Caco-2 (cell line): ENCODE measurements around the gene STRAP. TPM values are rescaled to one million over a fixed set of nuclear protein-coding genes. Genes with fewer than 3 reads are reported as not detected.

ENCODE experiments used
- BruUV-seq: library from RNA; stranded (reverse); fragments of 400-500 nt; replicated peaks from 2 replicates; lab custom pipeline; 2021; lab: Mats Ljungman, UMichigan
- CTCF ChIA-PET: fragments of 300-600 bp; sonication (Branson Sonifier 250); formaldehyde crosslinking; loops from one replicate; lab custom pipeline; 2022; ENCODE audit warnings: antibody characterized with exemption; lab: Charles Lee
- POLR2A ChIA-PET: fragments of 300-600 bp; sonication (Branson Sonifier 250); formaldehyde crosslinking; loops from one replicate; lab custom pipeline; 2022; ENCODE audit warnings: antibody characterized with exemption; lab: Charles Lee
- DNase-seq, 2 experiments: peaks; one replicate each; pipeline versions ENCODE4 v3.0.0 to v3.0.0-alpha.2; 2020 to 2022
- H3K27me3 ChIP-seq: replicated peaks from 2 replicates; pipeline ENCODE4 v1.6.0; 2011; ENCODE audit warnings: low read length; ENCODE audit not compliant: control insufficient read depth, insufficient read depth
- H3K36me3 ChIP-seq: 2 replicates; pipeline ENCODE4 v1.5.1; 2011; ENCODE audit warnings: low read length; ENCODE audit not compliant: control insufficient read depth, insufficient read depth
- H3K4me1 ChIP-seq: fragments of 250-450 bp; sonication (Bioruptor Pico); 2 replicates; pipeline ENCODE4 v1.5.1; 2020; ENCODE audit warnings: mild to moderate bottlenecking
- H3K4me3 ChIP-seq: 2 replicates; pipeline ENCODE4 v1.5.1; 2011; ENCODE audit warnings: low read depth, mild to moderate bottlenecking, control low read depth, low read length
- H3K9me3 ChIP-seq: fragments of 250-450 bp; sonication (Bioruptor Pico); 2 replicates; pipeline ENCODE4 v1.5.1; 2020; ENCODE audit warnings: mild to moderate bottlenecking, moderate library complexity
- H3K27ac Mint-ChIP-seq: one replicate; pipeline ENCODE4 v1.8.0; 2022; ENCODE audit warnings: mixed read lengths; ENCODE audit not compliant: unreplicated experiment
- H3K27me3 Mint-ChIP-seq: one replicate; pipeline ENCODE4 v1.8.0; 2022; ENCODE audit warnings: mixed read lengths; ENCODE audit not compliant: insufficient read depth, unreplicated experiment
- H3K36me3 Mint-ChIP-seq: one replicate; pipeline ENCODE4 v1.8.0; 2022; ENCODE audit warnings: mild to moderate bottlenecking, mixed read lengths; ENCODE audit not compliant: insufficient read depth, unreplicated experiment
- H3K4me1 Mint-ChIP-seq: one replicate; pipeline ENCODE4 v1.8.0; 2022; ENCODE audit warnings: low read depth, mixed read lengths; ENCODE audit not compliant: unreplicated experiment
- H3K4me3 Mint-ChIP-seq: one replicate; pipeline ENCODE4 v1.8.0; 2022; ENCODE audit warnings: mild to moderate bottlenecking, moderate library complexity, mixed read lengths; ENCODE audit not compliant: unreplicated experiment
- H3K9me3 Mint-ChIP-seq: one replicate; pipeline ENCODE4 v1.8.0; 2022; ENCODE audit warnings: mixed read lengths; ENCODE audit not compliant: unreplicated experiment
- intact Hi-C: fragments of 100-400 bp; cut with micrococcal nuclease; formaldehyde crosslinking; loops from one replicate; pipeline ENCODE4 v1.10.0; 2022; ENCODE audit not compliant: unreplicated experiment
- total RNA-seq: library from RNA; stranded (reverse); gene quantifications from 2 replicates; pipeline ENCODE4 v1.2.3, GENCODE V29; 2022
- TF ChIP-seq, protein P1 (sequence below), 2 experiments: fragments of 200-600 bp in 1 of 2; IDR thresholded peaks; 1 replicate in 1 of 2; 2 replicates in 1 of 2; pipeline versions ENCODE4 v1.5.1 to v1.8.0; 2011 to 2022; ENCODE audit warnings: antibody characterized with exemption in 1 of 2, control low read depth in 1 of 2, inconsistent platforms in 1 of 2, low read depth in 1 of 2, low read length in 1 of 2, mild to moderate bottlenecking in 1 of 2, moderate library complexity in 1 of 2; ENCODE audit not compliant: insufficient read depth in 1 of 2, severe bottlenecking in 1 of 2, unreplicated experiment in 1 of 2

Gene STRAP
- total RNA-seq, 1 experiment from 2014 or later = 246 TPM

DNA sequence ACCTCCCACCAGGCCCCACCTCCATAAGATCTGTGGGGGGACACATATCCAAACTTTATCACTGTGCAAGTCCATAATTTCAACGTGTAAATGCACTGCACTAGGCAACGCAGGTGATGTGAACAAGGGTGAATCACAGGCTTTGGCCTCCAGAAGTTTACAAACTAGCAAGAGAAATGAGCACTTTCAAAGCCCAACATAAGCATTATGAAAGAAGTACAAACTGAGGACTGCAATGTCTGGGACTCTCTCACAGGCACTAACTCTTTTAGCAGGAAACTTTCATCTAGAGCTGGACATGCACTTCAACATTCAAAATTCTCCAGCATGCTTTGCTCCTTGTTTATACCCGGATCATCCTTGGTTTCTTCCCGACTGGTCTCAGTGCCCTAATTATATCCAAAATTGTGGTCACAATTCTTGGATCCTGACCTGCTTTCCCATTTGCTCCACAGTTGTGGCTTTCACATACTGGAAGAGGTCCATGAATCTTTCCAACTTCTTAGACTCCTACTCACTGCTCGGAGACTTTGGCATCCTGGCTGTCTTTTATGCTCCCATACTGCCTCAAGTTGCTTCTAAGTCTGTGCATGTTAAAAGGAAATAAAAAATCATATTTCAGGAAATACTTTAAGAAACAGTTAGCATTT is 44.9 kb upstream of the STRAP start:
- POLR2A ChIA-PET = no interaction called here
- Histone ChIP-seq H3K4me1 (no peaks in the 10 kb centered on the region), H3K4me3 (no peak overlapping the region), H3K27me3 (no peaks in the 10 kb centered on the region), H3K9me3 (peaks cover 6% of the 10 kb centered on the region; the same call in 1 of the 2 replicates), H3K36me3 (no peaks in the 10 kb centered on the region)
- Mint-ChIP-seq H3K9me3 (no peaks in the 10 kb centered on the region), H3K4me3 (no peak overlapping the region), H3K27me3 (peaks cover 9% of the 10 kb centered on the region), H3K36me3 (no peaks in the 10 kb centered on the region), H3K27ac (no peak overlapping the region), H3K4me1 (no peaks in the 10 kb centered on the region)
- intact Hi-C loops = no loop called here
- no peak for DNase-seq
- CTCF ChIA-PET = no interaction called here
- no TSS peak for BruUV-seq
- TF ChIP-seq, protein P1, sequence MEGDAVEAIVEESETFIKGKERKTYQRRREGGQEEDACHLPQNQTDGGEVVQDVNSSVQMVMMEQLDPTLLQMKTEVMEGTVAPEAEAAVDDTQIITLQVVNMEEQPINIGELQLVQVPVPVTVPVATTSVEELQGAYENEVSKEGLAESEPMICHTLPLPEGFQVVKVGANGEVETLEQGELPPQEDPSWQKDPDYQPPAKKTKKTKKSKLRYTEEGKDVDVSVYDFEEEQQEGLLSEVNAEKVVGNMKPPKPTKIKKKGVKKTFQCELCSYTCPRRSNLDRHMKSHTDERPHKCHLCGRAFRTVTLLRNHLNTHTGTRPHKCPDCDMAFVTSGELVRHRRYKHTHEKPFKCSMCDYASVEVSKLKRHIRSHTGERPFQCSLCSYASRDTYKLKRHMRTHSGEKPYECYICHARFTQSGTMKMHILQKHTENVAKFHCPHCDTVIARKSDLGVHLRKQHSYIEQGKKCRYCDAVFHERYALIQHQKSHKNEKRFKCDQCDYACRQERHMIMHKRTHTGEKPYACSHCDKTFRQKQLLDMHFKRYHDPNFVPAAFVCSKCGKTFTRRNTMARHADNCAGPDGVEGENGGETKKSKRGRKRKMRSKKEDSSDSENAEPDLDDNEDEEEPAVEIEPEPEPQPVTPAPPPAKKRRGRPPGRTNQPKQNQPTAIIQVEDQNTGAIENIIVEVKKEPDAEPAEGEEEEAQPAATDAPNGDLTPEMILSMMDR (IDR thresholded peaks at IDR 0.05; ENCODE audit: insufficient read depth in 1 of 2, low read depth in 1 of 2, low read length in 1 of 2, severe bottlenecking in 1 of 2, unreplicated experiment in 1 of 2) = no peak

DNA sequence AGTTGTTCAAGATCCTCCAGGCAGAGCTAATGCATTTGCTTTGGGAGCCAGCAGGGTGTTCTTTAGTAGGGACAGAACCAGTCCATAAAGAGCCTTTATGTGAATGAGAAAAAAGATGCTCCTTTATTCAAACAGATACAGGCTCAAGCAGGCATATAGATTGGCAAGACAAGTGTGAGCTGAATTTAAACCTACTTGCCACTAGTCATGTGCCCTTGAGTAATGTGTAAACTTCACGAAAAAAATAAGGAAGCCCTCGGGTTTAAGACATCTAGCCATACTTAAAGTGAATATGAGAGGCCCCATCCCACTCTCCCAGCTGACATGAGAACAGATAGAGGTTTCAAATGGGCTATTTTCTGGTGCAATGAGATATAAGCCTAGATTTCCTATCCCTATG is 43.1 kb upstream of the STRAP start:
- Mint-ChIP-seq H3K27me3 (peaks cover 9% of the 10 kb centered on the region), H3K4me1 (no peaks in the 10 kb centered on the region), H3K27ac (no peak overlapping the region), H3K9me3 (no peaks in the 10 kb centered on the region), H3K4me3 (no peak overlapping the region), H3K36me3 (no peaks in the 10 kb centered on the region)
- intact Hi-C loops = no loop called here
- TF ChIP-seq, protein P1 (IDR thresholded peaks at IDR 0.05; ENCODE audit: insufficient read depth in 1 of 2, low read depth in 1 of 2, low read length in 1 of 2, severe bottlenecking in 1 of 2, unreplicated experiment in 1 of 2) = no peak
- Histone ChIP-seq H3K4me3 (no peak overlapping the region), H3K9me3 (peaks cover 6% of the 10 kb centered on the region; the same call in 1 of the 2 replicates), H3K36me3 (no peaks in the 10 kb centered on the region), H3K4me1 (no peaks in the 10 kb centered on the region), H3K27me3 (no peaks in the 10 kb centered on the region)
- no TSS peak for BruUV-seq
- CTCF ChIA-PET = no interaction called here
- POLR2A ChIA-PET = no interaction called here
- DNase-seq = no peak

DNA sequence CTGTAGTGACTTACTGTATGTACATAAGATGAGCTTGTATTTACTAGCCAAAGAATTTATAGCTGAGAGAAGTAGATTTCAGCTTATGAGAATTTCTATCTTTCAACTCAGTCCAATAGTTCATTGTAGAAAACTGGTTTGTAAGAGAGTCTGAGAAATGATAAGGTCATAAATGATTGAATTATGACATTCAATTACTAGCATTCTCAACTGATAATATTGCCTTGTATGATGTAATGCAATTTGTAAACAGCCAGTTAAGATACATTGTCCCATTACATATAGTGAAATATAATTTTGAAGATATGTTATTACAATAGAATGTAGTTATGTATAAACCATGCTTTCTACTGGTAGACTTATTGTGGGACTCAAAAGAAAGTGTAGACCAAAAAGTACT is 42.5 kb upstream of the STRAP start:
- no peak overlapping the region for H3K4me3 Mint-ChIP-seq
- no peaks in the 10 kb centered on the region for H3K36me3 Mint-ChIP-seq
- no peaks in the 10 kb centered on the region for H3K9me3 Mint-ChIP-seq
- intact Hi-C loops = no loop called here
- no peaks in the 10 kb centered on the region for H3K27me3 ChIP-seq
- H3K4me3 ChIP-seq = no peak overlapping the region
- no peaks in the 10 kb centered on the region for H3K36me3 ChIP-seq
- H3K4me1 Mint-ChIP-seq = no peaks in the 10 kb centered on the region
- H3K4me1 ChIP-seq = no peaks in the 10 kb centered on the region
- TF ChIP-seq, protein P1 (IDR thresholded peaks at IDR 0.05; ENCODE audit: insufficient read depth in 1 of 2, low read depth in 1 of 2, low read length in 1 of 2, severe bottlenecking in 1 of 2, unreplicated experiment in 1 of 2) = no peak
- H3K9me3 ChIP-seq = peaks cover 6% of the 10 kb centered on the region; the same call in 1 of the 2 replicates
- DNase-seq = no peak
- H3K27me3 Mint-ChIP-seq = peaks cover 9% of the 10 kb centered on the region
- ChIA-PET POLR2A (no interaction called here), CTCF (no interaction called here)
- BruUV-seq = no TSS peak
- no peak overlapping the region for H3K27ac Mint-ChIP-seq
